ENCODE measurements around the gene AHCYL1. TPM values are rescaled to one million over a fixed set of nuclear protein-coding genes. Genes with fewer than 3 reads are reported as not detected.
A peak's percentile ranks its signal among the peaks of the same experiment; 100 is the strongest.

AHCYL1 gene
- polyA plus RNA-seq, 1 donor (not counting 4 experiments of a cell fraction or from before 2014, with no cell fraction given), result 64.8 TPM

DNA sequence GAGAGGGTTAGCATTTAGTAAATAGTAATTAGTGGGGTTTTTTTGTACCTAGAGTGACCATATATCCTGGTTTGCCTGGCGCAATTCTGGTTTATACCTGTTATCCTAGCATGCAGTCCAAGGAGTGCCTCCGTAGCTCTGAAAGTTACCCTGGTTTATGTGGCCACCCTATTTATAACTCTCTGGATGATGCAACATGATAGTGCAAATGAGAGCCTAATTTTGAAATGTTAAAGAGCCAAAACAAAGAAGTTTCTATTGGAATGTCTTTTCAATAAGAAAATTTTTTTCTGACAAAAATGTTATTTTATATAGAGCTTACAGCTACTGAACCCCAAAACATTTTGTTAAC, 5.7 kb downstream of the AHCYL1 start:
- Histone ChIP-seq H3K36me3 (ENCODE audit: control insufficient read depth in 2 of 2, extremely low read depth in 1 of 2, insufficient read depth in 2 of 2, low read length in 2 of 2) (peaks cover 0 to 3% of the 10 kb centered on the region in 2 experiments), H3K79me2 (ENCODE audit: control insufficient read depth, insufficient read depth, low read length) (peaks cover 65% of the 10 kb centered on the region), H3K9me1 (ENCODE audit: control insufficient read depth, extremely low read depth, insufficient read depth, low read length) (peaks cover 3% of the 10 kb centered on the region), H3K4me3 (ENCODE audit: control insufficient read depth in 2 of 3, extremely low read depth in 1 of 3, insufficient read depth in 2 of 3, low read depth in 1 of 3, low read length in 3 of 3) (peak overlapping the region in 1 of 3 experiments; percentile 10), H3K27ac (ENCODE audit: control insufficient read depth, insufficient read depth, low read length) (peak overlapping the region; percentile 87), H4K20me1 (ENCODE audit: control insufficient read depth, extremely low read depth, insufficient read depth, low read length) (peaks cover 2% of the 10 kb centered on the region), H2AFZ (ENCODE audit: control insufficient read depth, low read length) (no peak overlapping the region), H3K27me3 (ENCODE audit: control insufficient read depth, extremely low read depth, insufficient read depth, low read length) (no peaks in the 10 kb centered on the region), H3K9ac (ENCODE audit: control insufficient read depth, extremely low read depth, insufficient read depth, low read length) (peak overlapping the region; percentile 63), H3K4me2 (ENCODE audit: control insufficient read depth, extremely low read depth, insufficient read depth, low read depth, low read length) (peak overlapping the region; percentile 76), H3K4me1 (ENCODE audit: control insufficient read depth, extremely low read depth, insufficient read depth, low read length) (peaks cover 42% of the 10 kb centered on the region), H3K9me3 (ENCODE audit: control insufficient read depth, low read depth, low read length) (no peaks in the 10 kb centered on the region)
- DNase-seq (ENCODE audit: low read depth, low spot score) (no peak), FAIRE-seq (no peak)
- TF ChIP-seq, protein P1, sequence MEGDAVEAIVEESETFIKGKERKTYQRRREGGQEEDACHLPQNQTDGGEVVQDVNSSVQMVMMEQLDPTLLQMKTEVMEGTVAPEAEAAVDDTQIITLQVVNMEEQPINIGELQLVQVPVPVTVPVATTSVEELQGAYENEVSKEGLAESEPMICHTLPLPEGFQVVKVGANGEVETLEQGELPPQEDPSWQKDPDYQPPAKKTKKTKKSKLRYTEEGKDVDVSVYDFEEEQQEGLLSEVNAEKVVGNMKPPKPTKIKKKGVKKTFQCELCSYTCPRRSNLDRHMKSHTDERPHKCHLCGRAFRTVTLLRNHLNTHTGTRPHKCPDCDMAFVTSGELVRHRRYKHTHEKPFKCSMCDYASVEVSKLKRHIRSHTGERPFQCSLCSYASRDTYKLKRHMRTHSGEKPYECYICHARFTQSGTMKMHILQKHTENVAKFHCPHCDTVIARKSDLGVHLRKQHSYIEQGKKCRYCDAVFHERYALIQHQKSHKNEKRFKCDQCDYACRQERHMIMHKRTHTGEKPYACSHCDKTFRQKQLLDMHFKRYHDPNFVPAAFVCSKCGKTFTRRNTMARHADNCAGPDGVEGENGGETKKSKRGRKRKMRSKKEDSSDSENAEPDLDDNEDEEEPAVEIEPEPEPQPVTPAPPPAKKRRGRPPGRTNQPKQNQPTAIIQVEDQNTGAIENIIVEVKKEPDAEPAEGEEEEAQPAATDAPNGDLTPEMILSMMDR (optimal IDR thresholded peaks at IDR 0.05 in 1 of 3, IDR thresholded peaks at IDR 0.05 in 1 of 3, conservative IDR thresholded peaks at IDR 0.05 in 1 of 3; ENCODE audit: extremely low read depth in 1 of 3, insufficient read depth in 2 of 3, low read length in 3 of 3), result no peak
- TF ChIP-seq EZH2 (IDR thresholded peaks at IDR 0.05; ENCODE audit: low read length), result no peak
- dilution Hi-C loops (cut with MboI; ENCODE audit: extremely low pct_ligation_motif_present, low sequenced_read_pairs), result no loop called here

DNA sequence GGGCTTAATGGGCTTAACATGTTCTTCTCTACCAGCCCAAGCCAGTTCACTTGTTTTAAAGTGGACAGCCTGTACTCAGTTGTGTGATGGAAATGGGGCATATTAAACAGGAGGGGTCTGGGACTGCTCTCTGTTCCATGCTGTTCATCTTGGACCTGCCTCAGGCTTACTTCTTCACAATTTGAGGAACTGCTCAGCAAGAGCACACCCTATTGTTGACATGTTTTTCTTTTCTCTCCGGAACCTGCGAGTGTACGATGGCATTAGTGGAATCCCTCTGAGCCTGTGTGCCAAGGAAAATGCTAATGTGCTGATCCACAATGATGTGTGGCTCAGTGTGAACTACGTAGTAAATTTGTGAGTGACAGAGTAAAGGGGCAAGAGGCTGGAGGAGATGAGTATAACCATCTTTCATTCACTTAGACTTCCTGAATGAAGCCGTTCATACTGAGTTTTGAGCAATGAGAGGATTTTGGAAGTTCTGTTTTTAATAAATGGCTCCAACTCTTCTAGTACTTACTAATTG, 6.9 kb downstream of the AHCYL1 start:
- dilution Hi-C loops (cut with MboI; ENCODE audit: extremely low pct_ligation_motif_present, low sequenced_read_pairs), result no loop called here
- FAIRE-seq, result no peak

More for the DNA sequence above, 6.9 kb downstream of the AHCYL1 start:
- Histone ChIP-seq H3K27ac (ENCODE audit: control insufficient read depth, insufficient read depth, low read length) (no peak overlapping the region), H3K27me3 (ENCODE audit: control insufficient read depth, extremely low read depth, insufficient read depth, low read length) (no peaks in the 10 kb centered on the region), H2AFZ (ENCODE audit: control insufficient read depth, low read length) (no peak overlapping the region), H3K9me1 (ENCODE audit: control insufficient read depth, extremely low read depth, insufficient read depth, low read length) (peaks cover 3% of the 10 kb centered on the region), H3K9ac (ENCODE audit: control insufficient read depth, extremely low read depth, insufficient read depth, low read length) (no peak overlapping the region), H3K9me3 (ENCODE audit: control insufficient read depth, low read depth, low read length) (no peaks in the 10 kb centered on the region), H3K4me2 (ENCODE audit: control insufficient read depth, extremely low read depth, insufficient read depth, low read depth, low read length) (no peak overlapping the region), H3K36me3 (ENCODE audit: control insufficient read depth in 2 of 2, extremely low read depth in 1 of 2, insufficient read depth in 2 of 2, low read length in 2 of 2) (peaks cover 0 to 3% of the 10 kb centered on the region in 2 experiments), H3K4me3 (ENCODE audit: control insufficient read depth in 2 of 3, extremely low read depth in 1 of 3, insufficient read depth in 2 of 3, low read depth in 1 of 3, low read length in 3 of 3) (no peak overlapping the region), H3K79me2 (ENCODE audit: control insufficient read depth, insufficient read depth, low read length) (peaks cover 61% of the 10 kb centered on the region), H3K4me1 (ENCODE audit: control insufficient read depth, extremely low read depth, insufficient read depth, low read length) (peaks cover 32% of the 10 kb centered on the region), H4K20me1 (ENCODE audit: control insufficient read depth, extremely low read depth, insufficient read depth, low read length) (no peaks in the 10 kb centered on the region)
- DNase-seq (ENCODE audit: low read depth, low spot score), result no peak
- no peak for TF ChIP-seq EZH2 (IDR thresholded peaks at IDR 0.05; ENCODE audit: low read length)
- TF ChIP-seq, protein P1 (optimal IDR thresholded peaks at IDR 0.05 in 1 of 3, IDR thresholded peaks at IDR 0.05 in 1 of 3, conservative IDR thresholded peaks at IDR 0.05 in 1 of 3; ENCODE audit: extremely low read depth in 1 of 3, insufficient read depth in 2 of 3, low read length in 3 of 3), result no peak
